ENCODE measurements around the gene MIEF2.
"Not testable (repeated sequence)": the region's sequence is repeated elsewhere in the genome, so short reads cannot be mapped to it uniquely, and the experiment has no call there.

The MIEF2 gene, protein sequence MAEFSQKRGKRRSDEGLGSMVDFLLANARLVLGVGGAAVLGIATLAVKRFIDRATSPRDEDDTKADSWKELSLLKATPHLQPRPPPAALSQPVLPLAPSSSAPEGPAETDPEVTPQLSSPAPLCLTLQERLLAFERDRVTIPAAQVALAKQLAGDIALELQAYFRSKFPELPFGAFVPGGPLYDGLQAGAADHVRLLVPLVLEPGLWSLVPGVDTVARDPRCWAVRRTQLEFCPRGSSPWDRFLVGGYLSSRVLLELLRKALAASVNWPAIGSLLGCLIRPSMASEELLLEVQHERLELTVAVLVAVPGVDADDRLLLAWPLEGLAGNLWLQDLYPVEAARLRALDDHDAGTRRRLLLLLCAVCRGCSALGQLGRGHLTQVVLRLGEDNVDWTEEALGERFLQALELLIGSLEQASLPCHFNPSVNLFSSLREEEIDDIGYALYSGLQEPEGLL

GRCh38 chr17:18260332-18261145 is at the start of gene MIEF2:
MIEF2 (plus strand) TSS chr17:18260662; CDS start chr17:18262721, 2,059 bp downstream.
- H3K27ac ChIP-seq: peak within 1 kb of the TSS; percentile 89
- no peaks in the 10 kb centered on the region for H3K9me3 ChIP-seq (ENCODE audit: severe bottlenecking)
- H3K4me3 ChIP-seq (ENCODE audit: low read depth, low read length): peak within 1 kb of the TSS; percentile 67
- DNase-seq: peak; percentile 96
- no peaks in the 10 kb centered on the region for H3K27me3 ChIP-seq (ENCODE audit: insufficient read depth, low read depth, severe bottlenecking)
- peaks cover 29% of the 10 kb centered on the region for H3K36me3 ChIP-seq
- no peak for TF ChIP-seq CTCF (IDR thresholded peaks at IDR 0.05; ENCODE audit: low read depth, low read length)

GRCh38 chr17:18213666-18214270 is 46.7 kb upstream of the MIEF2 start:
- DNase-seq: no peak

GRCh38 chr17:18216906-18217305 is 43.6 kb upstream of the MIEF2 start:
- H3K4me3 ChIP-seq (ENCODE audit: low read depth, low read length); H3K36me3 ChIP-seq; H3K9me3 ChIP-seq (ENCODE audit: severe bottlenecking); H3K27me3 ChIP-seq (ENCODE audit: insufficient read depth, low read depth, severe bottlenecking); DNase-seq; H3K27ac ChIP-seq: not testable (repeated sequence)

More at GRCh38 chr17:18213666-18214270, 46.7 kb upstream of the MIEF2 start:
- no peak for TF ChIP-seq CTCF (IDR thresholded peaks at IDR 0.05; ENCODE audit: low read depth, low read length)
- H3K36me3 ChIP-seq: peaks cover 19% of the 10 kb centered on the region
- no peak overlapping the region for H3K27ac ChIP-seq
- H3K27me3 ChIP-seq (ENCODE audit: insufficient read depth, low read depth, severe bottlenecking): no peaks in the 10 kb centered on the region
- no peaks in the 10 kb centered on the region for H3K9me3 ChIP-seq (ENCODE audit: severe bottlenecking)
- H3K4me3 ChIP-seq (ENCODE audit: low read depth, low read length): no peak overlapping the region

DNA sequence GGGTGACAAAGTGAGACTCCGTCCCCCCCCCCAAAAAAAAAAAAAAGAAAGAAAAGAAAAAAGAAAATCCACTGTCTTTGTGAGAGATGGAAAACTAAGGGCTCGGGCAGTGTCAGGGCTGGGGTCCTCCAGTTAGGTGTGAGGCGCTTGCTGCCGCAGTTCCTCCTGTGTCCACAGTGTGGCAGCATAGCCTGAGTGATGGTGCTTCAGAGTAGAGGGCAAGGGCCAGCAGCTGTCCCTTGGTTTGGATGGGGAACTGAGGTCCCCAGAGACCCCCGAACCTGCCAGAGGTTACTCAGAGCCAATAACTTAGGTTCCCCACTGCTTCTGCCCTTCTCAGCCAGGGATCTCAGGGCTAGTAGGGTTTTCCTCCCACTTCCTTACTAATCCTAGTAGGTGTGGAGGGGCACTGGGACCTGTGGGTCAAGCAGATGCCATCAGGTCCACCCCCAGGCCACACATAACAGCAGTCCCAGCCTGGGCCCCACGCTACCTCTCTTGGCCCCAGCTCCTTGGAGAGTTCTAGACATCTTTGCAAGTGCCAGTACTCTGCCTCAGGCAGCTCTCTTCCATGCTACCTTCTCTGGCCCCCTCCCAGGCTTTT is 42.9 kb upstream of the MIEF2 start:
- TF ChIP-seq CTCF (IDR thresholded peaks at IDR 0.05; ENCODE audit: low read depth, low read length): peak; percentile 96
- no peak overlapping the region for H3K27ac ChIP-seq
- H3K36me3 ChIP-seq: no peaks in the 10 kb centered on the region
- H3K4me3 ChIP-seq (ENCODE audit: low read depth, low read length): no peak overlapping the region
- peak; percentile 74 for DNase-seq
- H3K27me3 ChIP-seq (ENCODE audit: insufficient read depth, low read depth, severe bottlenecking): no peaks in the 10 kb centered on the region
- no peaks in the 10 kb centered on the region for H3K9me3 ChIP-seq (ENCODE audit: severe bottlenecking)

DNA sequence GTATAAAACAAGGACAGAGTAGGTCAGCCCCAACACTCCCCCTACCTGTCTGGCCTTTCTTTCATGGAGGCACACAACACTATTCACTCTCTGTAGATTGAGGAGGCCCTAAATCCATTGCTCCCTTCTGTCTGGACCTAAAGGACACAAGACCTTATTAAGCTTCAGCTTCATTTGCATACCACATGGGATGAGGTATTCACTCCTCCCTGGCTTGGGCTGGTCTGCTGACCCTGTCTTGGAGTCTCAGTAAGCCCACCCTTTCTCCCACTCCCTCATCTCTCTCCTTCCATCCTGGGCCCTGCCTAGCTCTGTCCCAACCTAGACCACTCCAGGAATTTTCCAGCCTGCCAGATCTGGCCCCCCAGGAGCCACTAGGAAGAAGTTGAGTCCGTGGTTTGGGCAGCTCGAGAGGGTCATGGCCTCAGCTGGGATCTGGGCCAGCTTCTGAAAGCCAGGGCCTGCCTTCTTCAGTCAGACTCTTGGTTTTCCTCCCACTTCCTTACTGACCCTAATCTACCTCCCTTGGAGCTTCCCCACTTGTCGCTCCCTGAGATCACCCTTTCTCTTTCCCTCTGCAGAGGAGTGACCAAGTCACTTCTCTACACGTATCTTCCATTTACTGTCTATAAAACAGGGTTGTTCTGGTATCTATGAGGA is 41.6 kb upstream of the MIEF2 start:
- no peak for DNase-seq
- no peak overlapping the region for H3K4me3 ChIP-seq (ENCODE audit: low read depth, low read length)
- H3K36me3 ChIP-seq: no peaks in the 10 kb centered on the region
- H3K27me3 ChIP-seq (ENCODE audit: insufficient read depth, low read depth, severe bottlenecking): no peaks in the 10 kb centered on the region
- no peak for TF ChIP-seq CTCF (IDR thresholded peaks at IDR 0.05; ENCODE audit: low read depth, low read length)
- H3K27ac ChIP-seq: no peak overlapping the region
- H3K9me3 ChIP-seq (ENCODE audit: severe bottlenecking): no peaks in the 10 kb centered on the region

Data from WERI-Rb-1 (cell line).